Ramos (cell line): ENCODE measurements around the gene MYH6.

ENCODE experiments used
- in situ Hi-C: fragments of 300-500 bp; cut with MboI; formaldehyde crosslinking; loops from one replicate; pipeline ENCODE4 v1.14.3; 2022; ENCODE audit warnings: low sequenced_read_pairs; ENCODE audit not compliant: unreplicated experiment

MYH6 gene

GRCh38 chr14:23347406-23348296, 60.4 kb downstream of the MYH6 start:
- in situ Hi-C loops = no loop called here

DNA sequence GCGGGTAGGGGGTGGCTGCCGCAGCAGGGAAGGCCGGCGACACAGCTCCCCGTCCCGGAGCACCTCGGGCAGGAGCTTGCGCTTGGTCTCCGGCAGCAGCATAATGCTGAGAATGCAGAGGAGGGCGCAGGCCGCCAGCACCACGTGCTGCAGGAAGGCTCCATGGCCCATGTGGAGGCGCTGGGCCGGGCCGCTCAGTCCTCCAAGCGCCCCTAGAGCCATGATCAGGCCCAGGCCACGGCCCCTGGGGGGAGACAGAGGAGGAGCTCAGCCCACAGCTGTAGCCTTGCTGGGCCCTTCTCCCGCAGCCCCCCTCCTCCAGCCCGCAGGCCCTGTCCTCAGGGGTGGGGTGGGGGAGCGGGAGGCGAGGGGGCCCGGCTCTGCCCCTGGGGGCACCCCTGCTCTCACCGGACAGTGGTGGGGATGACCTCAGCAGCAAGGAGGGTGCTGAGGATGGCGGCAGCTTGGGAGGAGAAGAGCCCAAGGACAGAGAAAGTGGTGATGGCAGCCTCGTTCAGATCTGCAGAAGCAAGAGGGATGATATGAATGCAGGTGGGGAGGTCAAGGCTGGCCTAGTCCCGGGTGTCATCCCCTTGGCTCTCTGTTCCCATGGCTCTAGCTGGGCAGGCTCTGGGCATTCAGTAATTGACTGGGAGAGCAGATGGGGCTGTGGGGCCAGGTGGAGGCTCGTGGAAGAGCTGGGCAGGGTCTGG, 61.2 kb downstream of the MYH6 start:
- in situ Hi-C loops = no loop called here

DNA sequence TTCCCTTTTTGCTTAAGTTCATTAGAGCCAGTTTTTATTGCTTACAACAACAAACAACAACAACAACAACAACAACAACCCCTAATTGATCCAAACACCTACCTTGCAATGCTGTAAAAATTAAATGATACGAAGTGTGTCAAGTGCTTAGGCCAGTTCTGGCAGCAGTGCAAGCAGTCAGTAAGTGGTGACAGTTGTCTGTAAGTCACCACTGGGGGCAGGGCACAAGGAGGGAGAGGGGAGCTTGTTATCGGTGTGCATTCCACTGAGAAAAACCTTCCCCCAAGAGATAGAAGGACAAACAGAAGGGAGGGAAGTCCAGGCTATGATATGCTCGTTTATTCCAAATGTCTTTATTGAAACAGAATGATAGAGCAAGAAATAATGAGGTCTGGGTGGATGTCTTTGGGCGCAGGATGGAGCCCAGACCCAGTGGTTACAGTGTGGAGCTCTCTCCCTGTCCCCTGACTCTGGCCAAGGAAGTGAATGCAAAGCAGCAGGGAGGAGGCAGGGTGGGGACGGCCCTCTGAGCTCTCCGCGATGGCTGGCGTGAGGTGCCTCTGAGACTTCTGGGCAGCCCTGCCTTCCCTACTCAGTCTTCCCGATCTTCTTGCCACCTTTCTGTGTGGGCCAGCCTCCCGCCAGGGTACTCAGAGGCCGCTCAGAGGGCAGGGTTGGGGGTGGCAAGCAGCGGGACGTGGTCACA, 61.9 kb downstream of the MYH6 start:
- in situ Hi-C loops = no loop called here

DNA sequence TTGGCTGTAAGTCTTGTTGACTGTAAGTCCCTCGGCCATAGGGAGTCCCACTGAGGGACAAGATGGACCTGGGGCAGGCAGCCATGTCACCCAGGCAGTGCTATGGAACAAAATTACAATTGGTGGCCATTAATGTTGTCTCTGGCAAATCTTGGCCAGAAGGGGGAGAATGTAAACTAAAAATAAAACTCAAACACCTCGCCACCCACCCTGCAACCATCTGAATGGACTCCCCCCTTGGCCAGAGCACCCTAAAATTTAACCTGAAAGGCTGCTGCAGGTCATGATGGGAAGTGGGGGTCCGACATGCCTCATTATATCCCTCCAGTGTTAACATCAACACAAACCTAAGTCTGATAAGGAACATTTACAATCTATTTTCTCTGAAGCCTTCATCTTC, 63.6 kb downstream of the MYH6 start:
- in situ Hi-C loops = no loop called here

- in situ Hi-C loops = no loop called here
Observed at GRCh38 chr14:23339506-23340268, 68.4 kb downstream of the MYH6 start.

DNA sequence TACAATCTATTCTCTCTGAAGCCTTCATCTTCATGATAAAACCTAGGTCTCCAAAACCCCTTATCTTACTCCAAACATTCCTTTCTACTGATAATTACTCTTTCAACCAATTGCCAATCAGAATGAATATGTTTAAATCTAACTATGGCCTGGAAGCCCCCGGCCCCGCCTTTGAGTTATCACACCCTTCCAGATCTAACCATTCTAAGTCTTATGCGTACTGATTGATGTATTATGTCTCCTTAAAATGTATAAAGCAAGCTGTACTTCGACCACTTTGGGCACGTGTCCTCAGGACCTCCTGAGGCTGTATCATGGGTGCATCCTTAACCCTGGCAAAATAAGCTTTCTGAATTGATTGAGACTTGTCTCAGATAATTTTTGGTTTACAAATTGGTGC, 72.5 kb downstream of the MYH6 start:
- in situ Hi-C loops = no loop called here
